HL-60 (cell line): ENCODE measurements around the gene ALPL.

ENCODE experiments used
- GABPA ChIP-seq: IDR thresholded peaks from 2 replicates; pipeline ENCODE4 v1.6.1; 2012; ENCODE audit warnings: low read depth
- POLR2AphosphoS5 ChIP-seq: IDR thresholded peaks from 2 replicates; pipeline ENCODE4 v1.6.1; 2012; ENCODE audit warnings: low read depth
- SPI1 ChIP-seq: IDR thresholded peaks from 2 replicates; pipeline ENCODE4 v1.6.1; 2012; ENCODE audit warnings: low read depth, mild to moderate bottlenecking, borderline replicate concordance
- TF ChIP-seq, protein P1 (sequence below): IDR thresholded peaks from one replicate; pipeline ENCODE4 v1.5.1; 2011; ENCODE audit warnings: low read length, control low read depth, inconsistent platforms; ENCODE audit not compliant: insufficient read depth
- TF ChIP-seq, protein P2 (sequence below): IDR thresholded peaks from 2 replicates; pipeline ENCODE4 v1.6.1; 2012; ENCODE audit warnings: low read depth; ENCODE audit not compliant: insufficient replicate concordance

DNA sequence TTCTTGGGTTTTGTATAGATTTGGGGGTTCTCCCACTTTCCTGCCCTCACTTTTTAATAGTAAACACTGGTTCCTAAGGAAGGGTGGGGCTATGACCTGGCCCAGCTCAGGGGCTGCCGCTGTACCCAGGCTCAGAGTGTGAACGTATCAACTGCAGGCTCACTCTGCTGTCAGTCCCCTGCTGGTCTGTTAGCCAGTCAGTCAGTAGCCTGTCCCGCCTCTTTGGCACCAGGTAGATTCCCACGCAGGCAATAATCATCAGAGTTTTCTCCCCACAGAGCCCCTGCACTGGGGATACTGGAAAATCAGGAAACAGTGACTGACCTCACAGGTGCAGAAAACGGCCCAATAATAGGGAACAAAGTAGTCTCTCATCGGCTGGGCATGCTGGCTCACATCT is 15.0 kb upstream of the ALPL start:
- TF ChIP-seq, protein P1, sequence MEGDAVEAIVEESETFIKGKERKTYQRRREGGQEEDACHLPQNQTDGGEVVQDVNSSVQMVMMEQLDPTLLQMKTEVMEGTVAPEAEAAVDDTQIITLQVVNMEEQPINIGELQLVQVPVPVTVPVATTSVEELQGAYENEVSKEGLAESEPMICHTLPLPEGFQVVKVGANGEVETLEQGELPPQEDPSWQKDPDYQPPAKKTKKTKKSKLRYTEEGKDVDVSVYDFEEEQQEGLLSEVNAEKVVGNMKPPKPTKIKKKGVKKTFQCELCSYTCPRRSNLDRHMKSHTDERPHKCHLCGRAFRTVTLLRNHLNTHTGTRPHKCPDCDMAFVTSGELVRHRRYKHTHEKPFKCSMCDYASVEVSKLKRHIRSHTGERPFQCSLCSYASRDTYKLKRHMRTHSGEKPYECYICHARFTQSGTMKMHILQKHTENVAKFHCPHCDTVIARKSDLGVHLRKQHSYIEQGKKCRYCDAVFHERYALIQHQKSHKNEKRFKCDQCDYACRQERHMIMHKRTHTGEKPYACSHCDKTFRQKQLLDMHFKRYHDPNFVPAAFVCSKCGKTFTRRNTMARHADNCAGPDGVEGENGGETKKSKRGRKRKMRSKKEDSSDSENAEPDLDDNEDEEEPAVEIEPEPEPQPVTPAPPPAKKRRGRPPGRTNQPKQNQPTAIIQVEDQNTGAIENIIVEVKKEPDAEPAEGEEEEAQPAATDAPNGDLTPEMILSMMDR, result no peak
- TF ChIP-seq POLR2AphosphoS5 (no peak), SPI1 (no peak), GABPA (no peak)
- TF ChIP-seq, protein P2, sequence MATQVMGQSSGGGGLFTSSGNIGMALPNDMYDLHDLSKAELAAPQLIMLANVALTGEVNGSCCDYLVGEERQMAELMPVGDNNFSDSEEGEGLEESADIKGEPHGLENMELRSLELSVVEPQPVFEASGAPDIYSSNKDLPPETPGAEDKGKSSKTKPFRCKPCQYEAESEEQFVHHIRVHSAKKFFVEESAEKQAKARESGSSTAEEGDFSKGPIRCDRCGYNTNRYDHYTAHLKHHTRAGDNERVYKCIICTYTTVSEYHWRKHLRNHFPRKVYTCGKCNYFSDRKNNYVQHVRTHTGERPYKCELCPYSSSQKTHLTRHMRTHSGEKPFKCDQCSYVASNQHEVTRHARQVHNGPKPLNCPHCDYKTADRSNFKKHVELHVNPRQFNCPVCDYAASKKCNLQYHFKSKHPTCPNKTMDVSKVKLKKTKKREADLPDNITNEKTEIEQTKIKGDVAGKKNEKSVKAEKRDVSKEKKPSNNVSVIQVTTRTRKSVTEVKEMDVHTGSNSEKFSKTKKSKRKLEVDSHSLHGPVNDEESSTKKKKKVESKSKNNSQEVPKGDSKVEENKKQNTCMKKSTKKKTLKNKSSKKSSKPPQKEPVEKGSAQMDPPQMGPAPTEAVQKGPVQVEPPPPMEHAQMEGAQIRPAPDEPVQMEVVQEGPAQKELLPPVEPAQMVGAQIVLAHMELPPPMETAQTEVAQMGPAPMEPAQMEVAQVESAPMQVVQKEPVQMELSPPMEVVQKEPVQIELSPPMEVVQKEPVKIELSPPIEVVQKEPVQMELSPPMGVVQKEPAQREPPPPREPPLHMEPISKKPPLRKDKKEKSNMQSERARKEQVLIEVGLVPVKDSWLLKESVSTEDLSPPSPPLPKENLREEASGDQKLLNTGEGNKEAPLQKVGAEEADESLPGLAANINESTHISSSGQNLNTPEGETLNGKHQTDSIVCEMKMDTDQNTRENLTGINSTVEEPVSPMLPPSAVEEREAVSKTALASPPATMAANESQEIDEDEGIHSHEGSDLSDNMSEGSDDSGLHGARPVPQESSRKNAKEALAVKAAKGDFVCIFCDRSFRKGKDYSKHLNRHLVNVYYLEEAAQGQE, result no peak
